Dedifferentiated amniotic fluid mesenchymal stem cell (primary cell): ENCODE results near the gene PDCD1.

Source experiments
- DNase-seq: peaks from one replicate; pipeline ENCODE4 v3.0.0-alpha.2; 2016; ENCODE audit errors: extremely low spot score

The PDCD1 gene

GRCh38 chr2:241852116-241852980 is 6.3 kb downstream of the PDCD1 start:
- no peak for DNase-seq

DNA sequence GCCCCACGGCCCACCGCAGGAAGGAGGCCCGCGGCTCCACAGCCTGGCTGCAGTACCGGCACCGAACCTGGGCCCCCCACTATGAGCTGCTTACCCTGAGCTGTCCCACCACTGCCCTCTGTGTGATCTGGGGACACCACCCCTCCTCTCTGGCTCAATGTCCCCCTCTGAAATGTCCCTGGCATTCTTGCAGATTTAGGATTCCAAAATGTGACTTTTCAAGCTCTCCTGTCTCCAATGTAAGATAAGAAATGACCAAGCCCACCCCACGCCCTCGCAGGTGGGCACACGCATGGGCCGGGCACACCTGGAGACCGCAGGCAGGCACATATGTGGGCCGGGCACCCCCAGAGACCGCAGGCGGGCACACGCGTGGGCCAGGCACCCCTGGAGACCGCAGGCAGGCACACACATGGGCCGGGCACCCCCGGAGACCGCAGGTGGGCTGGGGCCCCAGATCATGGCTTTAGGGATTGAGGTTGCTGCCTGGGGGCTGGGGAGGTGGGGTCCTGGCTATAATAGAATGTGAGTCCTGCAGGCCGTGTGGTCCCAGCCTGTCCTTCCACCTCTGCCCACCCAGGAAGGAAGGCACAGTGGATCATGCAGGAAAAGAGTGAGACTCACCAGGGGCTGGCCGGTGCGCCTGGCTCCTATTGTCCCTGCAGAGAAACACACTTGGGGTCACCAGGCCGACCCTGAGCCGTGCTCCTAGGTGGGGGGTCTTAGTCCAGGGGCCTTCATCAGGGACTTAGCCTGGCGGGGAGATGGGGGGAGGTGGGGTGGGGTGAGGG is 7.2 kb downstream of the PDCD1 start:
- DNase-seq, result no peak

DNA sequence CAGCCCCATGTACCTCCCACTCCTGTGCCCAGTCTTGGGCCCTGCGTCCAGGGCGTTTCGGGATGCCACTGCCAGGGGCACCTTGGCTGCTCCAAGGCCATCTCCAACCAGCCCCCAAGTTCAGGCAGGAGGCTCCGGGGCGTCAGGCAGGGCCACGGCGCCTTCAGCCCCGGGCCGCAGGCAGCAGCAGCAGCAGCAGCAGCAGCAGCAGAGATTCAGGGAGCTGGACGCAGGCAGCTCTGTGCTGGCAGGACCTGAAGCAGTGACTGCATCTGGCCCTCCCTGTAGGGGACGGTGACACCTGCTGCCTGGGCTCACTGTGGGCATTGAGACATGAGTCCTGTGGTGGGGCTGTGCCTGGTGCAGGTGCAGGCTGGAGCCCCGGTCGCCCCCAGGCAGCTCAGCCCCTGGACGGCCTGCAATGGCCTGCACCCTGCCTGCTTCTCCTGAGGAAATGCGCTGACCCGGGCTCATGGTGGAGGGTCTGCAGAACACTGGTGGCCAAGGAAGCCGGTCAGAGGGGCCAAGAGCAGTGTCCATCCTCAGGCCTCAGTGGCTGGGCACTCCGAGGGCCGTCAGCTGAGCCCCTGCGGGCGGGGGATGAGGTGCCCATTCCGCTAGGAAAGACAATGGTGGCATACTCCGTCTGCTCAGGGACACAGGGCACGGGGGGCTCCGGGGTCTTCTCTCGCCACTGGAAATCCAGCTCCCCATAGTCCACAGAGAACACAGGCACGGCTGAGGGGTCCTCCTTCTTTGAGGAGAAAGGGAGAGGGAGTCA is 8.0 kb downstream of the PDCD1 start:
- DNase-seq, result no peak

GRCh38 chr2:241849616-241850543 is 8.8 kb downstream of the PDCD1 start:
- DNase-seq, result no peak

GRCh38 chr2:241848761-241849615 is 9.7 kb downstream of the PDCD1 start:
- DNase-seq, result no peak

DNA sequence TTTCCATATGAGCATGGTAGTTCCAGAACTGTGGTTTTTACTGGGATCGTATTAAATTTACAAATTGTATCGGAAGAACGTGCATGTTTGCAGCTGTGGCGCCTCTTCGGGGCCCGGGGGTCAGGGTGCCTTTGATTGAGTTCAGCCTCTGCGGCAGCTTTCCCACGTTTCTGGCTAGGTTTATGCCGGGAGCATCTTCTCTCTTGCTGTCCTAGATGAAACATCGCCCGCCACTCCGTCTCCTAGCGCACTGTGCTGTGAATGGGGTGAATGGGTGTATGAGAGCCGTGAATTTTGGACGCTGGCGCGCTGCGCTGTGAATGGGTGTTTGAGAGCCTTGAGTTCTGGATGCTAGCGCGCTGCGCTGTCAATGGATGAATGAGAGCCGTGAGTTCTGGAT is 12.3 kb downstream of the PDCD1 start:
- no peak for DNase-seq

DNA sequence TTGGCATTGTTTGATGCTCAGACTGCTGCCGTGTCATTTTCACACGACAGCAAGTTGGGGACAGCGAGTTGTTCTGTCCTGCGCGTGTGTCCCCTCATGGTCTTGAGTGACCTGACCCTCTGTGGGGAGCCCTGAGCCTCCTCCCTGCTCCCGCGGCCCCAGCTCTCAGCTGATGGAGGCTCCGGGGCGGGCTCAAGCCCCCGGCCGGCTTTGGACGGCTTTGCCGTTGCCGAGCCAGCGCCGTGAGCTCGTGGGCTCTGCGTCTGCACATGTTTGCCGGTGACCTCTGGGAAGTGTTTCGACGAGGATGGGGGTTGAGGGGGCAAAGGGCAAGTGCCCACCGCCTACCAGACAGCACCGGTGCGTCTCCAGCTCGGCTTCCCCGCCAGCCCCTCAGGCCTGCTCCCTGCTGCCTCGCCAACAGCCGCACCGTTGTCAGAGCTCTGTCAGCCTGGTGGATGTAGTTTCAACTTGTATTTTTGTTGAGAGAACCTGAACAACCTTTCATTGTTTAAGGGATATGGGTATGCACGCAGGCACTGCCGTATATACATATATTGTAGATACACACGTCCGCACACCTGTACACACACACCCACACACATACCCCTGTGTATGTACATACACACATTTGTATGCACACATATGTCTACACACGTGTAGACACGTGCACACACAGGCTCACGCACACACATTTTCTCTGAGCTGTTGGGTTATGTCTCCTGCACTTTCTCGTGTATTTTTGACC is 13.7 kb downstream of the PDCD1 start:
- DNase-seq, result no peak

DNA sequence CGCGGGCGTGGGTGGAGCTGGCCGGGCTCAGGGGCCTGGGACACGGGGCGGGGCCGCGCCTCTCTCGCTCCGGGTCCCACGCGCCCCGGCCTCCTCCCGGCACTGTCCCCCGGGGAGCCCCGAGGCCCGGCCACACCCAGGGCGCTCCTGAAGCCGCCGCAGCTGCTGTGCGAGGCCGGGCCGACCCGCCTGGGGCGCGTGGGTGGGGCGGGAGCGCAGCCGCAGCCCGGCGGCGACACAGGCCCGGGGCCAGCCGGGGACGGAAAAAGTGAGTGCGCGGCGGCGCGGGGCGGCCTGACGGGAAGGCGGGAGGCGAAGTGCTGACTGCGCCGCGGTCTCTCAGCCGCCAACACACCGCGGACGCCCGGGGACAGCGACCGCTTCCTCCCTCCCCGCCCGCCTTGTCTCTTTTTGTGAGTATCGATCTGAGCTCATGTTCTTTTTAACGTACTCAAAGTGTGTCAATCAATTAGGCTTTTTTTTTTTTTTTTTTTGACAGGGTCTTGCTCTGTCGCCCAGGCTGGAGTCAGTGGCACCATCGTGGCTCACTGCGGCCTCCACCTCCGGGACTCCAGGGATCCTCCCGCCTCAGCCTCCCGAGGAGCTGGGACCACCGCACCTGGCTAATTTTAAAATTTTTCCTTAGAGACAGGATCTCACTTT is 14.5 kb downstream of the PDCD1 start:
- peak; percentile 68 for DNase-seq

DNA sequence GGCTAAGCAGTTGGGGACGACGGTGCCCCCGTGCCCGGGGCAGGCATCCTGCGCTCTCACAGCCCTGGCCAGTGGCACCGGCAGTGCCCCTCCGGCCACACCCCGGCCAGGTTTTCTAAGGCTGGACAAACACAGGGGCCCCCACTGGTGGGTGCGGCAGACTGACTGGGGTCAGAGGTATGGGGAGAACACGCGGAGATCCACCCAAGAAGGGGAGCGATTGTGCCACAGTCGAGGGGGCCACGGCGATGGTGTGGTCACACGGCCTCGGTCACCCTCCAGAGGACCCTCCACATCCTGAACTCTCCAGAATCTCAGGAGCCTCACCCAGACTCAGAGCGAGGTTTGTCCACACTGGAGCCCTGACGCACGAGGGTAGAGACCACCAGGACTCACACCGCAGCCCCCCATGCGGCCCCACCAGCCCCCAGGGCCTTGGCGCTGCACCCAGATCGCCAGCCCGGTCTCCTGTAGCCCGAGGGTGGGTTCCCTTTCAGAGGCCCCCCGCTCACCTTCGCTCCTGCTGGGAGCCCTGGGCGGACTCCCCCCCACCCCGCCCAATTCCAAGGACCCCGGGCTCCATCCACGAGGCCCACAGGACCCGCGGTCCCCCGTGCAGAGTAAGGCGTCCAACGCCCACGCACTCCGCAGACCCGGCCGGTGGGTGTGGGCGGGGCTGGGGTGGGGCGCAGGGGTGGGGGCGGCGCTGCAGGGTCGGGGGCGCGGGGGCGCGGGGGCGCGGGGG is 15.2 kb downstream of the PDCD1 start:
- DNase-seq, result no peak

DNA sequence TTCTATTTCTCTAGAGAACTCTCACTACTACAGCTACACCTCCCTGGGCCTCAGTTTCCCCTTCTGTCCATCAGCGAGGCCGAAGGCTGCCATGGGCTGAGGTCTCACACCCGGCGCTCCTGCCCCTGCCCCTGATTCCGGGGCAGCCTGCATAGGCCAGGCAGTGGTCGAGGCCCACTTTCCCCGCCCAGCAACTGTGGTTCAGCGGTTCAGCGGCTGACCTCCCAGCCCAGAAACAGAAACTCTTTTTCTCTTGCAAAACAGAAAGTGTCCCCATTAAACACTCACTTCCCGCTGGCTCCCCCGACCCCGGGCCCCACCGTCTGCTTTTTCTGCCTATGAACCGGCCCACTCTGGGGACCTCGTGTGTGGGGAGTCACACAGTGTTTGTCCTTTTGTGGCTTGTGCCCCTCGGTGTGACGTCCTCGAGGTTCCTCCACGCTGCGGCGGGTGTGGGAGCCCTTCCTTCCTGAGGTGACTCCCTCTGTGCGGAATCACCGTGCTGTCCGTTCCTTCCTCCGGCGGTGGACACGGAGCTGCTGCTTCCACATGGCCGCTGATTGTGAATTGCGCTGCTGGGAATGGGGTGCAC is 16.0 kb downstream of the PDCD1 start:
- DNase-seq, result no peak

DNA sequence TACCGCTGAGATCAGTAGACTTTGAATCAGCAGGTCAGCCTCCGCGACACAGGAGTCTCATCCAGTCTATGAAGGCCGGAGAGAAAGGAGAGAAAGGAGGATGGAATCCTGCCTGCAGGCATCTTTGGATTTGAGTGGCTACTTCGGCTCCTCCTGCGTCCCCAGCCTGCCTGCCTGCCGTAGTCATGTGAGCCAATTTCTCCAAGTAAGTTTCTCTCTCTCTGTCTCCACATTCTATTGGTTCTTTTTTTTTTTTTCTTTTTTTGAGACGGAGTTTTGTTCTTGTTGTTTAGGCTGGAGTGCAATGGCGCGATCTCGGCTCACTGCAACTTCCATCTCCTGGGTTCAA is 16.7 kb downstream of the PDCD1 start:
- DNase-seq, result no peak

GRCh38 chr2:241841181-241842066 is 17.3 kb downstream of the PDCD1 start:
- no peak for DNase-seq

GRCh38 chr2:241837197-241837965 is 21.3 kb downstream of the PDCD1 start:
- no peak for DNase-seq

DNA sequence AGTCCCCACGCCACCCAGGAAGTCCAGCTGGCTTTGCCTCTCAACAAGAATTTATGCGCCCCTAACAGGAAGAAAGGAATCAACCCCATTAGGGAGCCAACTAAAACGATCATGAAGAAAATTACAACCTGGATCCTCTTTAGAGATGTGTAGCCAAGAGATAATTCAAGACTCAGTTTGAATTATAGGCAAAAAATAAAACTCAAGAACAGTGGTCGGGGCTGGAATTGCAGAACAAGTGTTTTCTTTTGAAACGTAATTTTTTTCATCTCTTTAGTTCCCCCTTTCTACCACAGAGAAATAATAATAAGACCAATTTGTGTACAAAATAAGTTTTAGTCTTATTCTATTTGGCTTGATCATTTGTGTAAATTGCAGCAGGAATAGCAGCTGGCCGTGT is 22.4 kb downstream of the PDCD1 start:
- no peak for DNase-seq

- no peak for DNase-seq
Measured at GRCh38 chr2:241835611-241836010, 23.1 kb downstream of the PDCD1 start.
